GM23248 (cell line): ENCODE measurements around the gene C12orf56.

Experiments
- EZH2 ChIP-seq: fragments of 200-600 bp; sonication (generic); IDR thresholded peaks from 2 replicates; pipeline ENCODE4 v1.6.1; 2018; ENCODE audit warnings: antibody characterized with exemption, mild to moderate bottlenecking; ENCODE audit not compliant: insufficient read depth, poor library complexity, severe bottlenecking
- EZH2phosphoT487 ChIP-seq: fragments of 200-600 bp; sonication (generic); IDR thresholded peaks from 2 replicates; pipeline ENCODE4 v1.6.1; 2018; ENCODE audit warnings: antibody characterized with exemption, moderate library complexity, mild to moderate bottlenecking, low read depth; ENCODE audit not compliant: insufficient read depth

DNA sequence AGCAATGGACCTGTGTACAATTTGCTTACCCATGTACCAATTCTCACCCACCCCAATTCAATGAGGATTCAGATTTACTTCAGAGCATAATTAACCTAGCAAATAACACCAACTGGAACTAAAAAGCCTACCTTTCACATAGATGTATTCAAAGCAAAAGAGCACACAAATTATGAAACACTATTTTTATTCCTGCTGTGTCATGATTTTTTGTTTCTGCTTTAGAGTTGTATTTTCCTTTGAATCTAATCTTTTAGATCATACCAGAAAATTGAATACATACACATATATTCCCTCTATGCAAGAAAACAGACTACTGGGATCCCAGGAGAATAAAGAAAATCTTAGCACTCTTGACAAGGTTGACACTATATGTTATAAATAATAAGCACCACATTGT, 174.3 kb downstream of the C12orf56 start:
- no peak for TF ChIP-seq EZH2phosphoT487
- TF ChIP-seq EZH2: no peak
